GM12878 (cell line): ENCODE measurements around the gene ENDOU. TPM values are rescaled to one million over a fixed set of nuclear protein-coding genes. Genes with fewer than 3 reads are reported as not detected.

Experiments used
- ATAC-seq: fragments of 200-7000 bp; cut with Tn5 transposase; 3 replicates; pipeline ENCODE4 v1.9.1; 2020; ENCODE audit warnings: mild to moderate bottlenecking, moderate library complexity
- BruUV-seq: library from RNA; stranded (reverse); fragments of 400-500 nt; replicated peaks from 2 replicates; lab custom pipeline; 2021; lab: Mats Ljungman, UMichigan
- CTCF ChIA-PET: fragments of 300-600 bp; sonication (Branson Sonifier 250); formaldehyde crosslinking; extraction: SDS; loops from one replicate; lab custom pipeline; 2021; ENCODE audit warnings: inconsistent platforms; lab: Yijun Ruan, JAX
- POLR2A ChIA-PET: fragments of 350-600 bp; formaldehyde crosslinking; extraction: SDS; loops from one replicate; lab custom pipeline; 2021; ENCODE audit warnings: inconsistent platforms; lab: Charles Lee
- RAD21 ChIA-PET: fragments of 300-600 bp; sonication (Branson Sonifier 250); formaldehyde crosslinking; loops from one replicate; lab custom pipeline; 2023; ENCODE audit warnings: antibody characterized with exemption; ENCODE audit not compliant: unreplicated experiment; lab: Charles Lee
- SMC1A ChIA-PET: fragments of 300-600 bp; sonication (Branson Sonifier 250); formaldehyde crosslinking; loops from one replicate; lab custom pipeline; 2023; ENCODE audit not compliant: unreplicated experiment, uncharacterized antibody; lab: Charles Lee
- DNase-seq: peaks from one replicate; pipeline ENCODE4 v3.0.0-alpha.2; 2011; ENCODE audit warnings: low read depth, low spot score
- FAIRE-seq: peaks from 3 replicates; lab custom pipeline; 2011; peaks lifted over from hg19 to GRCh38; lab: Jason Lieb, UNC
- H2AFZ ChIP-seq: 2 replicates; pipeline ENCODE4 v1.6.0; 2011; ENCODE audit warnings: low read depth, low read length, control low read depth; ENCODE audit not compliant: control insufficient read depth
- H3K27ac ChIP-seq: 2 replicates; pipeline ENCODE4 v1.5.1; 2011; ENCODE audit warnings: control low read depth; ENCODE audit not compliant: control insufficient read depth, insufficient read depth
- H3K27me3 ChIP-seq, 2 experiments: replicated peaks in 1 of 2; 2 replicates each; pipeline versions ENCODE4 v1.6.0 to v1.6.1; 2011; ENCODE audit warnings: low read length in 1 of 2; ENCODE audit not compliant: control insufficient read depth in 2 of 2, insufficient read depth in 2 of 2
- H3K36me3 ChIP-seq, 2 experiments: 2 replicates each; pipeline ENCODE4 v1.5.1; 2011; ENCODE audit warnings: low read length in 1 of 2; ENCODE audit not compliant: control insufficient read depth in 2 of 2, insufficient read depth in 2 of 2
- H3K4me1 ChIP-seq: 2 replicates; pipeline ENCODE4 v1.6.1; 2011; ENCODE audit warnings: mild to moderate bottlenecking, low read length, moderate library complexity, mixed read lengths; ENCODE audit not compliant: control insufficient read depth, insufficient read depth
- H3K4me2 ChIP-seq: 2 replicates; pipeline ENCODE4 v1.6.0; 2011; ENCODE audit warnings: control low read depth; ENCODE audit not compliant: control insufficient read depth, insufficient read depth
- H3K4me3 ChIP-seq: fragments of 200-600 bp; sonication (generic); 2 replicates; pipeline ENCODE4 v1.5.1; 2016
- H3K79me2 ChIP-seq: 2 replicates; pipeline ENCODE4 v1.6.0; 2011; ENCODE audit warnings: low read length; ENCODE audit not compliant: control insufficient read depth, insufficient read depth
- H3K9ac ChIP-seq: 2 replicates; pipeline ENCODE4 v1.8.0; 2011; ENCODE audit warnings: low read length, control low read depth, mixed read lengths; ENCODE audit not compliant: control insufficient read depth, insufficient read depth
- H3K9me3 ChIP-seq: replicated peaks from 3 replicates; pipeline ENCODE4 v1.5.1; 2011; ENCODE audit warnings: mild to moderate bottlenecking, low read length; ENCODE audit not compliant: control insufficient read depth, insufficient read depth
- H4K20me1 ChIP-seq: 2 replicates; pipeline ENCODE4 v1.6.0; 2011; ENCODE audit not compliant: control insufficient read depth, insufficient read depth
- BHLHE40 ChIP-seq, 2 experiments: fragments of 450-650 bp in 1 of 2; IDR thresholded peaks; 2 replicates each; pipeline ENCODE4 v1.6.1; 2011 to 2017; ENCODE audit warnings: low read depth in 2 of 2, borderline replicate concordance in 1 of 2, improper control_type of control experiment in 1 of 2, low read length in 1 of 2, mild to moderate bottlenecking in 1 of 2
- CHD1 ChIP-seq: IDR thresholded peaks from 2 replicates; pipeline ENCODE4 v1.6.1; 2012; ENCODE audit warnings: low read depth, low read length, improper control_type of control experiment
- DPF2 ChIP-seq: fragments of 450-650 bp; IDR thresholded peaks from 2 replicates; pipeline ENCODE4 v1.6.1; 2017; ENCODE audit warnings: mild to moderate bottlenecking
- EGR1 ChIP-seq, 2 experiments: IDR thresholded peaks; 1 replicate in 1 of 2; 2 replicates in 1 of 2; pipeline ENCODE4 v1.6.1; 2011 to 2012; ENCODE audit warnings: low read depth in 2 of 2, low read length in 2 of 2, borderline replicate concordance in 1 of 2, mild to moderate bottlenecking in 1 of 2, moderate library complexity in 1 of 2
- FOXK2 ChIP-seq: fragments of 450-650 bp; IDR thresholded peaks from 2 replicates; pipeline ENCODE4 v1.6.1; 2017; ENCODE audit warnings: mild to moderate bottlenecking, moderate library complexity
- IRF5 ChIP-seq: fragments of 450-650 bp; IDR thresholded peaks from 2 replicates; pipeline ENCODE4 v1.6.1; 2017; ENCODE audit warnings: borderline replicate concordance
- MXI1 ChIP-seq: fragments of 150-350 bp; IDR thresholded peaks from 2 replicates; pipeline ENCODE4 v1.6.1; 2011; ENCODE audit warnings: low read depth, mild to moderate bottlenecking, inconsistent platforms, low read length, improper control_type of control experiment
- NFYA ChIP-seq: IDR thresholded peaks from 2 replicates; pipeline ENCODE4 v1.6.1; 2011; ENCODE audit warnings: low read depth, mild to moderate bottlenecking, low read length, improper control_type of control experiment, borderline replicate concordance
- NRF1 ChIP-seq: conservative IDR thresholded peaks from 2 replicates; pipeline ENCODE4 v1.6.1; 2011; ENCODE audit warnings: mild to moderate bottlenecking, low read depth, low read length, improper control_type of control experiment
- RBBP5 ChIP-seq: fragments of 200-600 bp; sonication (generic); conservative IDR thresholded peaks from 2 replicates; pipeline ENCODE4 v1.6.1; 2016
- SPI1 ChIP-seq: IDR thresholded peaks from 2 replicates; pipeline ENCODE4 v1.6.1; 2011; ENCODE audit warnings: low read depth, mild to moderate bottlenecking, low read length, moderate library complexity, borderline replicate concordance; ENCODE audit not compliant: insufficient read depth
- TCF7 ChIP-seq: IDR thresholded peaks from 2 replicates; pipeline ENCODE4 v1.6.1; 2014; ENCODE audit warnings: antibody characterized with exemption, borderline replicate concordance
- WGBS: methylation state at CpG from one replicate; pipeline ENCODE4 v1.1.6; 2016; ENCODE audit warnings: low lambda C conversion rate; ENCODE audit not compliant: insufficient replicate concordance, insufficient coverage; ENCODE audit errors: missing lambda C conversion rate; 5-methylcytosine and 5-hydroxymethylcytosine counted together
- in situ Hi-C: fragments of 300-500 bp; cut with MboI; formaldehyde crosslinking; loops from 9 replicates; pipeline ENCODE4 v1.14.3; 2018; ENCODE audit warnings: mixed read lengths
- intact Hi-C: fragments of 100-400 bp; cut with micrococcal nuclease; formaldehyde crosslinking; loops from one replicate; pipeline ENCODE4 v1.14.2; 2022; ENCODE audit not compliant: unreplicated experiment
- polyA plus RNA-seq, 11 experiments: library from polyadenylated mRNA; depleted of rRNA in 4 of 11; unstranded in 6 of 11; stranded (reverse) in 5 of 11; fragments of >200 nt; fragmentation: Nextera tagmentation in 4 of 11; fragmentation: Illumina TruSeq in 1 of 11; extraction: Ambion mirVana in 4 of 11; extraction: Trizol in 1 of 11; gene quantifications; 1 replicate in 1 of 11; 2 replicates in 10 of 11; pipeline versions ENCODE4 v1.2.1 to v1.2.3, GENCODE V29; 2011 to 2016; ENCODE audit warnings: inconsistent platforms in 2 of 11, missing spikeins in 2 of 11, low read depth in 1 of 11
- total RNA-seq, 4 experiments: library from RNA; depleted of rRNA in 3 of 4; stranded (reverse); fragments of >200 nt in 3 of 4; fragmentation: Illumina TruSeq in 1 of 4; extraction: Trizol in 1 of 4; gene quantifications; 2 replicates each; pipeline versions ENCODE4 v1.2.1 to v1.2.3, GENCODE V29; 2013 to 2021
- TF ChIP-seq, protein P1 (sequence below): fragments of 450-650 bp; IDR thresholded peaks from 2 replicates; pipeline ENCODE4 v1.6.1; 2017; ENCODE audit warnings: mild to moderate bottlenecking, low read depth, inconsistent platforms; ENCODE audit not compliant: poor library complexity, severe bottlenecking
- TF ChIP-seq, protein P2 (sequence below): fragments of 450-650 bp; IDR thresholded peaks from 2 replicates; pipeline ENCODE4 v1.6.1; 2017; ENCODE audit warnings: mild to moderate bottlenecking, moderate library complexity

Gene ENDOU
- total and polyA plus RNA-seq, 10 of the 15 experiments (the other 5 are each of a cell fraction or from before 2014, with no cell fraction given): 0.03 to 0.17 (median 0.10) TPM; not detected in 4

- no peak overlapping the region for H2AFZ ChIP-seq
These were observed 44.9 kb upstream of the ENDOU start for GRCh38 chr12:47770086-47770726.

More at GRCh38 chr12:47770086-47770726, 44.9 kb upstream of the ENDOU start:
- ChIA-PET CTCF (interaction anchor here (0.9 to 19.3 kb wide), 10 partner anchors 9 to 179 kb away, joined by 3 to 814 read pairs (median 26); partner anchors contain the start of genes ENDOU and RAPGEF3), POLR2A (interaction anchor here (5.7 kb wide), 1 partner anchor 28 kb away, joined by 40 read pairs; no protein-coding TSS in a partner anchor), SMC1A (interaction anchor here (1.1 to 7.2 kb wide), 8 partner anchors 14 to 67 kb away, joined by 3 to 267 read pairs (median 7); partner anchors contain the start of gene RAPGEF3), RAD21 (interaction anchor here (1.0 to 8.9 kb wide), 6 partner anchors 9 to 67 kb away, joined by 3 to 327 read pairs (median 37); partner anchors contain the start of gene RAPGEF3)
- no TSS peak for BruUV-seq
- no peaks in the 10 kb centered on the region for H3K79me2 ChIP-seq
- ATAC-seq (no peak), DNase-seq (no peak), FAIRE-seq (no peak)
- no peak overlapping the region for H3K4me2 ChIP-seq
- in situ Hi-C loops (no loop called here), intact Hi-C loops (loop anchor here (10.0 kb wide), 1 partner anchor 735 kb away; no protein-coding TSS in a partner anchor)
- H3K9me3 ChIP-seq: no peaks in the 10 kb centered on the region
- H3K4me1 ChIP-seq: peaks cover 12% of the 10 kb centered on the region; the same call in 1 of the 2 replicates
- H3K4me3 ChIP-seq: no peak overlapping the region
- H4K20me1 ChIP-seq: no peaks in the 10 kb centered on the region
- H3K27me3 ChIP-seq: no peaks in the 10 kb centered on the region
- TF ChIP-seq IRF5: no peak
- TF ChIP-seq MXI1: no peak
- no peak for TF ChIP-seq RBBP5
- no peak for TF ChIP-seq SPI1
- TF ChIP-seq EGR1 (IDR thresholded peaks at IDR 0.05; ENCODE audit: borderline replicate concordance in 1 of 2, low read depth in 2 of 2, low read length in 2 of 2): no peak
- TF ChIP-seq BHLHE40 (IDR thresholded peaks at IDR 0.05; ENCODE audit: borderline replicate concordance in 1 of 2, low read depth in 2 of 2, low read length in 1 of 2): no peak
- TF ChIP-seq, protein P1, sequence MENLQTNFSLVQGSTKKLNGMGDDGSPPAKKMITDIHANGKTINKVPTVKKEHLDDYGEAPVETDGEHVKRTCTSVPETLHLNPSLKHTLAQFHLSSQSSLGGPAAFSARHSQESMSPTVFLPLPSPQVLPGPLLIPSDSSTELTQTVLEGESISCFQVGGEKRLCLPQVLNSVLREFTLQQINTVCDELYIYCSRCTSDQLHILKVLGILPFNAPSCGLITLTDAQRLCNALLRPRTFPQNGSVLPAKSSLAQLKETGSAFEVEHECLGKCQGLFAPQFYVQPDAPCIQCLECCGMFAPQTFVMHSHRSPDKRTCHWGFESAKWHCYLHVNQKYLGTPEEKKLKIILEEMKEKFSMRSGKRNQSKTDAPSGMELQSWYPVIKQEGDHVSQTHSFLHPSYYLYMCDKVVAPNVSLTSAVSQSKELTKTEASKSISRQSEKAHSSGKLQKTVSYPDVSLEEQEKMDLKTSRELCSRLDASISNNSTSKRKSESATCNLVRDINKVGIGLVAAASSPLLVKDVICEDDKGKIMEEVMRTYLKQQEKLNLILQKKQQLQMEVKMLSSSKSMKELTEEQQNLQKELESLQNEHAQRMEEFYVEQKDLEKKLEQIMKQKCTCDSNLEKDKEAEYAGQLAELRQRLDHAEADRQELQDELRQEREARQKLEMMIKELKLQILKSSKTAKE: no peak
- TF ChIP-seq NFYA: no peak
- no peak for TF ChIP-seq FOXK2
- TF ChIP-seq DPF2: no peak
- no peak for TF ChIP-seq CHD1
- TF ChIP-seq, protein P2, sequence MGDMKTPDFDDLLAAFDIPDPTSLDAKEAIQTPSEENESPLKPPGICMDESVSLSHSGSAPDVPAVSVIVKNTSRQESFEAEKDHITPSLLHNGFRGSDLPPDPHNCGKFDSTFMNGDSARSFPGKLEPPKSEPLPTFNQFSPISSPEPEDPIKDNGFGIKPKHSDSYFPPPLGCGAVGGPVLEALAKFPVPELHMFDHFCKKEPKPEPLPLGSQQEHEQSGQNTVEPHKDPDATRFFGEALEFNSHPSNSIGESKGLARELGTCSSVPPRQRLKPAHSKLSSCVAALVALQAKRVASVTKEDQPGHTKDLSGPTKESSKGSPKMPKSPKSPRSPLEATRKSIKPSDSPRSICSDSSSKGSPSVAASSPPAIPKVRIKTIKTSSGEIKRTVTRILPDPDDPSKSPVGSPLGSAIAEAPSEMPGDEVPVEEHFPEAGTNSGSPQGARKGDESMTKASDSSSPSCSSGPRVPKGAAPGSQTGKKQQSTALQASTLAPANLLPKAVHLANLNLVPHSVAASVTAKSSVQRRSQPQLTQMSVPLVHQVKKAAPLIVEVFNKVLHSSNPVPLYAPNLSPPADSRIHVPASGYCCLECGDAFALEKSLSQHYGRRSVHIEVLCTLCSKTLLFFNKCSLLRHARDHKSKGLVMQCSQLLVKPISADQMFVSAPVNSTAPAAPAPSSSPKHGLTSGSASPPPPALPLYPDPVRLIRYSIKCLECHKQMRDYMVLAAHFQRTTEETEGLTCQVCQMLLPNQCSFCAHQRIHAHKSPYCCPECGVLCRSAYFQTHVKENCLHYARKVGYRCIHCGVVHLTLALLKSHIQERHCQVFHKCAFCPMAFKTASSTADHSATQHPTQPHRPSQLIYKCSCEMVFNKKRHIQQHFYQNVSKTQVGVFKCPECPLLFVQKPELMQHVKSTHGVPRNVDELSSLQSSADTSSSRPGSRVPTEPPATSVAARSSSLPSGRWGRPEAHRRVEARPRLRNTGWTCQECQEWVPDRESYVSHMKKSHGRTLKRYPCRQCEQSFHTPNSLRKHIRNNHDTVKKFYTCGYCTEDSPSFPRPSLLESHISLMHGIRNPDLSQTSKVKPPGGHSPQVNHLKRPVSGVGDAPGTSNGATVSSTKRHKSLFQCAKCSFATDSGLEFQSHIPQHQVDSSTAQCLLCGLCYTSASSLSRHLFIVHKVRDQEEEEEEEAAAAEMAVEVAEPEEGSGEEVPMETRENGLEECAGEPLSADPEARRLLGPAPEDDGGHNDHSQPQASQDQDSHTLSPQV: no peak
- TF ChIP-seq NRF1: no peak
- TF ChIP-seq TCF7: no peak
- H3K9ac ChIP-seq: no peak overlapping the region
- no peaks in the 10 kb centered on the region for H3K36me3 ChIP-seq
- H3K27ac ChIP-seq: no peak overlapping the region
- 88% methylated on average over 3 of the region's 3 CpGs for WGBS
